NCI-H1436 (cell line): Measurements from ENCODE around the gene HAPSTR1.
"Not testable (repeated sequence)": the region's sequence is repeated elsewhere in the genome, so short reads cannot be mapped to it uniquely, and the experiment has no call there.

Experiments
- DNase-seq: peaks from one replicate; lab custom pipeline; 2025; lab: John Stamatoyannopoulos, UW

Gene HAPSTR1, protein sequence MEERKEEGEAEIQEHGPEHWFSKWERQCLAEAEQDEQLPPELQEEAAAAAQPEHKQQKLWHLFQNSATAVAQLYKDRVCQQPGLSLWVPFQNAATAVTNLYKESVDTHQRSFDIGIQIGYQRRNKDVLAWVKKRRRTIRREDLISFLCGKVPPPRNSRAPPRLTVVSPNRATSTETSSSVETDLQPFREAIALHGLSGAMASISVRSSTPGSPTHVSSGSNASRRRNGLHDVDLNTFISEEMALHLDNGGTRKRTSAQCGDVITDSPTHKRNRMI

DNA sequence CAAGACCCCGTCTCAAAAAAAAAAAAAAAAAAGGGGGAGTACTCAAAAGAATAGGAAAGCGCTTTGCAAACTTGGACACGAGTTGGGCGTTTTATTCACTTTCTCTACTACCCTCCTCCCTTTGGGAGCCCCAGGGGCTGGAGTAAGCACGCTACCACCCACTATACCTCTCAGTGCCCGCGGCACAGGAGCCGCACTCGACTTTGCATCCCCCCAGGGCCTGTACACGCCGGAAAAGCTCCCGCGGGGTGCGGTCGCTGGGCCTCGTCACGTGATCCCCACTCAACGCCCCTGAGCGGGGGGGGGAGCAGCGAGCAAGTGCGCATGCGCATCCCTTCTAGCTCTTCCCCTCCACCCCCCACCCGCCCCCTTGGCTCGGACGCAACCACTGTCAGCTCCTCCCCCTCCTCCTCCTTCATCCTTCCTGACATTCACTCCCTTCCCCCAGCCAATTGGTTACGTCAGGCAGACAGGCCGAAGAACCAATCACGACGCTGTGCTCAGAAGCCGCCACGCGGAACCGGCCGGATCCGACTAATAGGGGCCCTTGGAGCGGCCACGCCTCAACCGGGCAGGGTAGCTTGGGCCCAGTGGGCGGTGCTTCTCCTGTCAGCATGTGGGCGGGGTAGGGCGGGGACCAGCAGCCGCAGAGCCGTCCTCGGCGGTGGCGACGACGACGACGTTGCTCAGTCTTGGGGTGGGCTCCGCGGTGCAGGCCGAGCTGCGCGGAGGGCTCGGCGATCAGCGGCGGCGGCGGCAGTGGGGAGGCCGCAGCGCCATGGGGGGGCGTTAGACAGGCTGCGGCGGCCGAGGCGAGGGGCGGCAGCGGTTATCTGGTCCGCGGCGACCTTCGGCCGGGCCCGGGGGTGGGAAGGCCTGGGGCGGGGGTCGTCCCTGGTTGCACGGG lies at the start of gene HAPSTR1:
HAPSTR1 (plus strand) TSS at position 685 of the 907 bp plus-strand sequence. CDS start 401 bp downstream, outside the sequence.
- DNase-seq: peak; percentile 100

DNA sequence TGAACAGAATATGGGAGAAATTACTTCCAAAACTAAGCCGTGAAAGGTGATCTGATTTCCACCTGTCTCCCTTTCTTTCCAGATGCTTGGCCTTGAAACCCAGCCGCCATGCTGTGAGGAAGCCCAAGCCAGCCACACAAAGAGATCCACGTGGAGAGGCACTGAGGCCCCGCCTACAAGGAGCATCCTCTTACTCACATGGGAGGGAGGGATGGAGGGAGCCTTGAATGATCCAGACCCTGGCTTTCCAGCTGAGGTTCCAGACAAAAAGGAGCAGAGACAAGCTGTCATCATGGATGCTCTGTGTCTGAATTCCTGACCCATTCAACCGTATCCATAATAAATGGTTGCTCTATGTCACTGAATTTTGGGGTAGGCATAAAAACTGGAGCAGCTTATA lies 48.9 kb upstream of the HAPSTR1 start:
- DNase-seq: no peak

GRCh38 chr16:9042964-9043680 lies 48.3 kb upstream of the HAPSTR1 start:
- DNase-seq: no peak

GRCh38 chr16:9045562-9045961 lies 45.9 kb upstream of the HAPSTR1 start:
- not testable (repeated sequence) for DNase-seq

DNA sequence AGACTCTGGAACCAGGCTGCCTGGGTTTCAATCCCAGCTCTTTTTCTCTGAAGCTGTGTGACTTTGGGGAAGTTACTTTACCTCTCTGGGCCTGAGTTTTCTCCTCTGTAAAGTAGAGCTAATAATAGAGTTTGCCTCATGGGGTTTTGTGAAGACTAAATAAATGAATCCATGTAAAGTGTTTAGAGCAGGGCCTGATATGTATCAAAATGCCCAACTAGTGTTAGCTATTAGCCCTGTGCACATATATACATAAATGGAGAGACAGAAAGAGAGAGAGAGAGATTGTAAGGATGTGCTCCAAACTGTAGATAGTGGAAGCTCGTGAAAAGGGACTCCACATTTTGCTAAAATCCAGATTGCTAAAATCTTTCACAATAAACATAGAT lies 44.8 kb upstream of the HAPSTR1 start:
- no peak for DNase-seq

GRCh38 chr16:9047689-9048301 lies 43.6 kb upstream of the HAPSTR1 start:
- DNase-seq: peak; percentile 81

- no peak for DNase-seq
Measured at GRCh38 chr16:9048302-9048700, 43.1 kb upstream of the HAPSTR1 start.

GRCh38 chr16:9049241-9049640 lies 42.2 kb upstream of the HAPSTR1 start:
- DNase-seq: no peak

DNA sequence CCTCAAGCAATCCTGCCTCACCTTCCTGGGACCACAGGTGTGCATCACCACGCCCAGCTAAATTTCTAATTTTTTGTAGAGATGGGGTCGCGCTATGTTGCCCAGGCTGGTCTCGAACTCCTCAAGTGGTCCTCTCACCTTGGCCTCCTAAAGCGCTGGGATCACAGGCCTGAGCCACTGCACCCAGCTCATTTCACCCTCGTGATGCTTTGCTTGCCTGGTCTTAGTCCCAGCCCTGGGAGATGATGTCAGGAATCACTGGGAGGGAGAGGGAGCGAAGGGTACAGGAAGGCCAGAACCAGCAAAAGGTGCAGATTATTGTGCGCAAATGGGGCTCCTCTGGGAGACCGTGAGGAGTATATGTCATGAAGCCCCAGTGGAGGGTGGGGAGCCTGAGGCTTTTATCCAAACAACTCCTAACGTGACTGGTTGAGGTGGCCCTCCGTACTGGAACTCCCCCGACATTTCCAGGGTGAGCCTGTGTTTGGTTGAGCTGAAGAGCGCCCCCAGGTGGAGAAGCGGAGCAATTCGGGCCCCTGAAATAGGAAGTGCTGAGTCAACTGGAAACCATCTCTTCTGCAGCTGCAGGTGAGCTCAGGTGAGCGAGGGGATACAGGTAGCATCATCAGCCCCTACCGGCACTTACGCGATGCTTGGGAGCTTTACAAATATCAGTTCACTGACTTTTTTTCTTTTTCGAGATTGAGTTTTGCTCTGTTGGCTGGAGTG lies 41.2 kb upstream of the HAPSTR1 start:
- no peak for DNase-seq

- no peak for DNase-seq
Measured at GRCh38 chr16:9053006-9053601, 38.3 kb upstream of the HAPSTR1 start.

GRCh38 chr16:9054460-9054859 lies 37.0 kb upstream of the HAPSTR1 start:
- DNase-seq: no peak

DNA sequence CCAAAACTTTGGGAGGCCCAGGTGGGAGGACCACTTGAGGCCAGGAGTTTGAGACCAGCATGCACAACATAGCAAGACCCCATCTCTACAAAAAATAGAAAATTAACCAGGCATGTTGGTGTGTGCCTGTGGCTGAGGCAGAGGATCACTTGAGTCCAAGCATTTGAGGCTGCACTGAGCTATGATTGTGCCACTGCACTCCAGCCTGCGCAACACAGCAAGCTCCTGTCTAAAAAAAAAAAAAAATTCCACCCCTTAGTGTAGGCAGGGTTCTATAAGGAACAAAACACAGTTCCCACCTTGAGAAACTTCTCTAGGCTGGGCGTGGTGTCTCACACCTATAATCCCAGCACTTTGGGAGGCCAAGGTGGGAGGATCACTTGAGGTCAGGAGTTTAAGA lies 36.3 kb upstream of the HAPSTR1 start:
- no peak for DNase-seq

GRCh38 chr16:9055661-9056060 lies 35.8 kb upstream of the HAPSTR1 start:
- no peak for DNase-seq

DNA sequence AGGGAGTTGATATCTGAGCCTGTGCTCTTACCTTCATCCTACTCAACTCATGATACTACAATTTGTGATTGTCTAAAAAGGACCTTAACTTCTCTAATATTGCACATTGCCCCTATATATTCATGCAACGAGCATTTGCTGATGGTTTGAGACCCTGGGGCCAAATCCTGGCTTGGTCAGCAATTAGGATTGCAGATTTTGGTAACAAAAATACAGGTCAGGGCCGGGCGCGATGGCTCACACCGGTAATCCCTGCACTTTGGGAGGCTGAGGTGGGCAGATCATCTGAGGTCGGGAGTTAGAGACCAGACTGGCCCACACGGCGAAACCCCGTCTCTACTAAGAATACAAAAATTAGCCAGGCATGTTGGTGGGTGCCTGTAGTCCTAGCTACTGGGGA lies 35.4 kb upstream of the HAPSTR1 start:
- DNase-seq: no peak

GRCh38 chr16:9058211-9058610 lies 33.2 kb upstream of the HAPSTR1 start:
- DNase-seq: no peak

DNA sequence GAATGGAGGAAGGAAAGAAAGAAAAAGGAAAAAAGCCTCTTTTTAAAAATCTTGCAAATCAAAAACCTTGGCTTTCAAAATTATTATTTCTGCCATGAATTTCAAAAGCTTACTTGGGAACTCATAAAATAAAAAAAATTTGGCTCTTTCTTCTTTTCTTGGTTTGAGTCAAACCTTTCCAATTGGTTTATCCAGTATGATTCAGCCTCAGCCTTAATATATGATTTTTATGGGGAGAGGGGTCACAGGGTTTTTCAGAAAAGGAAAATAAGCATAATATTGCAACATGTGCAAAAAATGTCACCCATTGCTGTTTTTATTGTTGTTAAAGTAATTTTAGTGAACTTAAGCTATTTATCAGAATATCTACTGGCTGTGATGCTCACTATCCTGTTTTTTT lies 31.2 kb upstream of the HAPSTR1 start:
- DNase-seq: no peak

DNA sequence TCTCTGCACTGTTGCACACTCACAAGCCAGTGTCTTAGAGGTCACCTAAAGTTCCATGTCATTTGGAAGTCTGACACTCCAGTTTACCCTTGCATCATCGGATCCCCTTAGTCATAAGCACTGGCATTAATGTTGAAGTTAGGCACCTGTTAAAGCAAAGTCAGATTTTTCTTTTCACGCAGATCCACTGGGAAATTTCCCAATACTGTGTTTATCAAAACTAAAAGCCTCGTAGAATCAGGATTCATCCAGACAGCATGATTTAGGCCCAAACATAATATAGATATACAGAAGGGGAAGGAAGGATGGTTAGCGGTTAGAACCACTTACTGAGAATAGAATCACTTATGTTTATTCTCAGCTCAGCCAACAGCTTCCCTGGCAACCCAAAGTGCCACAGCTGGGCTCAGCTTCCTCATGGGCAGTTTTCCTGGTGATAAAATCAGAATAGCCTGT lies 30.1 kb upstream of the HAPSTR1 start:
- no peak for DNase-seq

GRCh38 chr16:9062301-9062700 lies 29.1 kb upstream of the HAPSTR1 start:
- DNase-seq: no peak

DNA sequence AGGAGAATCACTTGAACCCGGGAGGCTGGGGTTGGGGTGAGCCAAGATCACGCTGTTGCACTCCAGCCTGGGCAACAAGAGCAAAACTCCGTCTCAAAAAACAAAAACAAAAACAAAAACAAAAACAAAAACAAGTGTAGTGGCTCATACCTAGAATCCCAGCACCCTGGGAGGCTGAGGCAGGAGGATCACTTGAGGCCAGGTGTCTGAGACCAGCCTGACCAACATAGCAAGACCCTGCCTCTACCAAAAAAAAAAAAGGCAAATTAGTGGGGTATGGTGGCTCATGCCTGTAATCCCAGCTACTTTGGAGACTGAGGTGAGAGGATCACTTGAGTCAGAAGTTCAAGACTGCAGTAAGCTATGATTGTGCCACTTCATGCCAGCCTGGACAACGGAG lies 26.4 kb upstream of the HAPSTR1 start:
- no peak for DNase-seq

- no peak for DNase-seq
Measured at GRCh38 chr16:9068886-9069285, 22.6 kb upstream of the HAPSTR1 start.

DNA sequence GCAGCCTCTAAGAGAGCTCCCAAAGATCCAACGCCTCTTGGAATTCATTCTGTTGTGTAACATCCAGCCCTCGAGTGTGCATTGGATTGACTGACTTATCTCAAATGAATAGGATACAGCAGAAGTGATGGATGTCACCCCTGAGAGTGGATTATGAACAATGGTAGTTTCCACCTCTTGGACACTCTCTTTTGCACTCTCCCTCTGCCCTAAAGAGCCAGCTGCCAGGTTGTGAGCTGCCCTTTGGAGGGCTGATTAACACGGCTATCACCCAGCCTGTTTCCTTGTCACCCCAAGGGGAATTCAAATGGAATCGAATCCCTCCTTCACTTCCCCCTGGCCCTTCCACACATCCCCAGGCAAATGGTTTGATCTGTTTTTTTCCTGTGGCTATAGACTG lies 21.2 kb upstream of the HAPSTR1 start:
- DNase-seq: no peak
